Uterus (tissue), 4 donors: ENCODE data around the gene EXOC2. TPM values are rescaled to one million over a fixed set of nuclear protein-coding genes. Genes with fewer than 3 reads are reported as not detected.

Experiments used
- DNase-seq, 2 donors: peaks; one replicate each; pipeline ENCODE4 v3.0.0-alpha.2; 2019 to 2020
- H3K27ac ChIP-seq, 2 donors: fragments of 200-600 bp; sonication (generic); 1 replicate in 1 of 2; 2 replicates in 1 of 2; pipeline ENCODE4 v1.5.1; 2016 to 2018
- H3K27me3 ChIP-seq, 2 donors: fragments of 200-600 bp; sonication (generic); one replicate each; pipeline ENCODE4 v1.5.1; 2018 to 2019; ENCODE audit warnings: control low read depth in 1 of 2
- H3K36me3 ChIP-seq, 2 donors: fragments of 200-600 bp; sonication (generic); one replicate each; pipeline ENCODE4 v1.5.1; 2019; ENCODE audit warnings: control low read depth in 1 of 2
- H3K4me1 ChIP-seq, 2 donors: fragments of 200-600 bp; sonication (generic); one replicate each; pipeline ENCODE4 v1.5.1; 2018 to 2019; ENCODE audit warnings: control low read depth in 1 of 2
- H3K4me3 ChIP-seq, 2 donors: fragments of 200-600 bp; sonication (generic); 1 replicate in 1 of 2; 2 replicates in 1 of 2; pipeline ENCODE4 v1.5.1; 2018 to 2019; ENCODE audit warnings: mild to moderate bottlenecking in 1 of 2
- H3K9me3 ChIP-seq, 2 donors: fragments of 200-600 bp; sonication (generic); one replicate each; pipeline ENCODE4 v1.5.1; 2019; ENCODE audit warnings: control low read depth in 1 of 2
- POLR2A ChIP-seq, 2 donors: fragments of 450-650 bp; IDR thresholded peaks; one replicate each; pipeline ENCODE4 v1.6.1; 2016; ENCODE audit warnings: antibody characterized with exemption in 2 of 2, mild to moderate bottlenecking in 1 of 2, moderate library complexity in 1 of 2
- intact Hi-C: fragments of 100-400 bp; cut with DNase I; formaldehyde crosslinking; loops from one replicate; pipeline ENCODE4 v1.15.1; 2023; ENCODE audit warnings: low total_unique reads
- total RNA-seq, 4 donors: library from RNA; depleted of rRNA in 3 of 4; stranded (reverse); fragments of >200 nt in 3 of 4; gene quantifications; one replicate each; pipeline versions ENCODE4 v1.1.0 to v1.2.4, GENCODE V29; 2014 to 2023
- TF ChIP-seq, protein P1 (sequence below), 4 experiments: fragments of 200-600 bp in 2 of 4; fragments of 450-650 bp in 2 of 4; sonication (generic) in 2 of 4; IDR thresholded peaks; one replicate each; pipeline ENCODE4 v1.5.1; 2016 to 2019; ENCODE audit warnings: antibody characterized with exemption in 4 of 4, mild to moderate bottlenecking in 2 of 4, moderate library complexity in 1 of 4
- donor health status: DM: yes; HTN: yes; CAD: no.

Gene EXOC2
- total RNA-seq, 4 donors from 2014 or later, result 12.3 to 27.0 (median 22.9) TPM

DNA sequence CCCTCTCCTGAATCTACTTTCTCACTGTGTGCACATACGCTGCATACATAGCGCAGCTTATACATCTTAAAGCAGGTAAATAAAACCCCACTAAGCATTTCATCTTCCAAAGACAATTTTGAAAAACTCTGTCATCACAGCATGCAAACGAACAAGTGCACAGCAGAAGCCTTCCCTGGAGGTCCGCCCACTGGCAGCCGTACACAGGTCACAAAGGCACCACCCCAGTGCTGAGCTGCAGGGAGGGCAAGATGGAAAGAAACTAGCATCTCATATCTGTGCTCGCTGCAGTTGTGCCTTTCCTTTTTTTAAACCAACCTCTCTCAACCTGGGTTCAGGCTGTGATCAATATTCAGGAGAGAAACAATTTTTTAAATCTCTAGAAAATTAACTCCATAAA is 109.3 kb downstream of the EXOC2 start:
- Histone ChIP-seq H3K27ac (no peak overlapping the region), H3K9me3 (no peaks in the 10 kb centered on the region), H3K4me1 (no peaks in the 10 kb centered on the region), H3K36me3 (no peaks in the 10 kb centered on the region), H3K27me3 (no peaks in the 10 kb centered on the region), H3K4me3 (no peak overlapping the region)
- no peak for TF ChIP-seq POLR2A (IDR thresholded peaks at IDR 0.05)
- TF ChIP-seq, protein P1, sequence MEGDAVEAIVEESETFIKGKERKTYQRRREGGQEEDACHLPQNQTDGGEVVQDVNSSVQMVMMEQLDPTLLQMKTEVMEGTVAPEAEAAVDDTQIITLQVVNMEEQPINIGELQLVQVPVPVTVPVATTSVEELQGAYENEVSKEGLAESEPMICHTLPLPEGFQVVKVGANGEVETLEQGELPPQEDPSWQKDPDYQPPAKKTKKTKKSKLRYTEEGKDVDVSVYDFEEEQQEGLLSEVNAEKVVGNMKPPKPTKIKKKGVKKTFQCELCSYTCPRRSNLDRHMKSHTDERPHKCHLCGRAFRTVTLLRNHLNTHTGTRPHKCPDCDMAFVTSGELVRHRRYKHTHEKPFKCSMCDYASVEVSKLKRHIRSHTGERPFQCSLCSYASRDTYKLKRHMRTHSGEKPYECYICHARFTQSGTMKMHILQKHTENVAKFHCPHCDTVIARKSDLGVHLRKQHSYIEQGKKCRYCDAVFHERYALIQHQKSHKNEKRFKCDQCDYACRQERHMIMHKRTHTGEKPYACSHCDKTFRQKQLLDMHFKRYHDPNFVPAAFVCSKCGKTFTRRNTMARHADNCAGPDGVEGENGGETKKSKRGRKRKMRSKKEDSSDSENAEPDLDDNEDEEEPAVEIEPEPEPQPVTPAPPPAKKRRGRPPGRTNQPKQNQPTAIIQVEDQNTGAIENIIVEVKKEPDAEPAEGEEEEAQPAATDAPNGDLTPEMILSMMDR (IDR thresholded peaks at IDR 0.05), result no peak
- intact Hi-C loops, result no loop called here
- DNase-seq, result no peak

DNA sequence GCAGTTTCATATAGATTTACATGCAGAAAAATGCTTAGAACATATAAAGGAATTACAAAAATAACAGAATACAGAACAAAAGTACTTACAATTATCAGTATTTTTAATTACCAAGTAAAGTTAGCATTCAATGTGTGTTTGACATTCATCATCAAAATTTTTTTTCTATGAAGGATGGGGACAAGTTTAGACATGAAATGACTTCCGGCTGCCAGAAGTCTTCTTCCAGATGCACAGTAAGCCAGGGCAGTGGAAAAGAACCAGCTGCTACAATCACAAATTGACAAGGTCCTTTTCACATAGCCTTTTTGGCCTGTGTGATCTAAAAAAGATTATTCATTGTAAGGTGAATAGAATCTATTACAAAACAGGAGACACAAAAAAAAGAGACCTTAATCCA is 109.8 kb downstream of the EXOC2 start:
- Histone ChIP-seq H3K27me3 (no peaks in the 10 kb centered on the region), H3K27ac (no peak overlapping the region), H3K36me3 (no peaks in the 10 kb centered on the region), H3K4me1 (no peaks in the 10 kb centered on the region), H3K4me3 (no peak overlapping the region), H3K9me3 (no peaks in the 10 kb centered on the region)
- no peak for DNase-seq
- intact Hi-C loops, result no loop called here
- TF ChIP-seq, protein P1 (IDR thresholded peaks at IDR 0.05), result no peak
- no peak for TF ChIP-seq POLR2A (IDR thresholded peaks at IDR 0.05)

DNA sequence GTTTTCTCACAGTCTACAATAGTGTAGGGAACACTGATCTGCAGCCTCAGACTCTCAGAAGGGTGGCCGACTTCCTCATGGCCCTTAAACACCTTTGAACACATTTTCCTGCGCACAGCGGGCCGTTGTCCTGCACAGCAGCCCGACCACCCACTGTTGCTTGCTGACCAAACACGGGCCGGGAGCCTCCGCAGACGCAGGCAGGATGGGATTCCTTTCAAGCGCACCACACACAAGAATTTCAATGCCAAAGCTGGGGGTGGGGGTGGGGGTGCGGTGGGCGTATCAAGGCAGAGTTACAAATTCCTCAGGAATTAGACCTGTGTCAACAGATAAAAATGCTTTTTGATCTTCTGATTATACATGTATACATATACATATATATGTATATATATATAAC is 110.6 kb downstream of the EXOC2 start:
- Histone ChIP-seq H3K27me3 (no peaks in the 10 kb centered on the region), H3K4me3 (no peak overlapping the region), H3K9me3 (no peaks in the 10 kb centered on the region), H3K4me1 (no peaks in the 10 kb centered on the region), H3K36me3 (no peaks in the 10 kb centered on the region), H3K27ac (no peak overlapping the region)
- TF ChIP-seq, protein P1 (IDR thresholded peaks at IDR 0.05), result no peak
- TF ChIP-seq POLR2A (IDR thresholded peaks at IDR 0.05), result no peak
- intact Hi-C loops, result no loop called here
- no peak for DNase-seq

DNA sequence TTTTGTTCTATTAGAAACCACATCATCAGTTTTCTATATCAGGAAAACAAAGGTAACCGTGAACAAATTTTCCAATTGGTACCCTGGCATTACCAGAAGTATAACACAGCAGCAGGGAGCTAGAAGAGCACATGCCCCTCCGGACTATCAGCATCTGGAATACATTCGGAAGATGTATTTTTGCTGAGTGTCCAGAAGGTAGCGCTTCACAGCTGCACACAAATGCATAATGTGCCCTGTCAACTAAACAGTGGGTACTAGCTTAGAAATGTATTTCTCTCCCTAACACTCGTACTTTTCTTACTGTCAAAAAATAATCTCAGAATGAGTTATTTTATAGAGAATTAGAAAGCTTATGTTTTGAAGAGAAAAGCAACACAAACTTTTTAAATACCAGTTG is 113.6 kb downstream of the EXOC2 start:
- Histone ChIP-seq H3K27me3 (no peaks in the 10 kb centered on the region), H3K4me1 (no peaks in the 10 kb centered on the region), H3K4me3 (no peak overlapping the region), H3K9me3 (no peaks in the 10 kb centered on the region), H3K36me3 (no peaks in the 10 kb centered on the region), H3K27ac (no peak overlapping the region)
- DNase-seq, result no peak
- TF ChIP-seq, protein P1 (IDR thresholded peaks at IDR 0.05), result no peak
- no peak for TF ChIP-seq POLR2A (IDR thresholded peaks at IDR 0.05)
- intact Hi-C loops, result no loop called here

DNA sequence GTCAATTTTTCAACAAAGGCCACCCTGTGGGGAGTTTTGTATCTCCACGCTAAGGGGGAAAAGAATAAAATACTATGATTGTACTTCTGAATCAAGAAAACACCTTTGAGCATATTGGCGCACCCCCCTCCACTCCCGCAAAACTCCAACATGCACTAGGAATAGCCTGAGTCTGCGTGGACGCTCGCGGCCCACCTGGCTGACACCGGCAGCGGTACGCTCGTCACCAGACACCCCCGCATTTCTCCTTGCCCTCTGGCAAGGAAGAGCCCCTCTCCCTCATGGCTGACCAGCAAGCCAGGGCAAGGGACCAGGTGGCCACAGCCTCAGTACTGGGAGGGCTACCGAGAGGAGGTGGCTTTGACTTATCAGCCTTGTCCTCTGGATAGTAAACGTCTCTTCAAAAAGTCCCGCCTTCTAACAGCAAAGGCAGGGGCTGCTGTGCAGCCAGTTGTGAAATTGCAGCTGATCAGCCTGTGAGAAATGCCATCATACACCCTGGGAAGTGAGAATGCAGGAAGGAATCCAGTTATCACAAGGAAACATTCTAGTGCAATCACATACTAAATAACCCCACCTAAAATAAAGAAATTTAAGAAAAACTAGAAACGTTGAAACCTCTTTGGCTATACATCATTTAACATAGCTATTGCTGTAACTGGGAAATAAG is 120.2 kb downstream of the EXOC2 start:
- no peak for TF ChIP-seq POLR2A (IDR thresholded peaks at IDR 0.05)
- TF ChIP-seq, protein P1 (IDR thresholded peaks at IDR 0.05), result no peak
- Histone ChIP-seq H3K27ac (no peak overlapping the region), H3K4me1 (no peaks in the 10 kb centered on the region), H3K4me3 (no peak overlapping the region), H3K27me3 (no peaks in the 10 kb centered on the region), H3K9me3 (no peaks in the 10 kb centered on the region), H3K36me3 (no peaks in the 10 kb centered on the region)
- DNase-seq, result no peak
- intact Hi-C loops, result no loop called here
